ENCODE data around the gene RENBP. TPM values are rescaled to one million over a fixed set of nuclear protein-coding genes. Genes with fewer than 3 reads are reported as not detected.

Gene RENBP
- total RNA-seq, 1 experiment from 2014 or later: 7.1 TPM

DNA sequence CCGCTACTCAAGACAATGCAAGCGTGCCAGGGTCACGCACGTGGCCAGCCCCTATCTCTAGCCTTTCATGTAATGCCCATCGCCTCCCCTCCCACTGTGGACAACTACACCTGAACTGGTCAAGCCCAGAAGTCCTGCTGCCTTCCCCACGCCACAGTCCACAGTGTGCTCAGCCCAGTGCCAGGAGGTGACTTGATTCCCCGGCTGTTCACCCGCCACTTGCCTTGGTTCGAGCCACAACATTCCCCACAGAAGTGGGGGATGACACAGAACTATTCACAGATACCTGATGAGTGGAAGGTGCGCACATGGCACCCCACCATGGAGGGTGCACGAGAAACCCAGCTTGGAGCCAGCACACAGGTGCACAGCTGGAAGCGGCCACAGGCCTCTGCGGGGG lies 25.2 kb downstream of the RENBP start:
- Histone ChIP-seq H3K14ac (ENCODE audit: insufficient read depth, low read length) (no peak overlapping the region; the same call in 1 of the 2 replicates), H3K4me2 (ENCODE audit: insufficient read depth, insufficient read length, low read length) (no peak overlapping the region), H4K91ac (ENCODE audit: insufficient read length, low read depth, low read length) (no peak overlapping the region), H2BK12ac (ENCODE audit: insufficient read length, low read depth, low read length) (no peak overlapping the region), H3K79me1 (ENCODE audit: insufficient read depth, low read depth, low read length, poor library complexity, severe bottlenecking) (no peaks in the 10 kb centered on the region), H3K4me1 (ENCODE audit: insufficient read depth, low read length) (no peaks in the 10 kb centered on the region), H3K27me3 (ENCODE audit: insufficient read depth, low read length) (no peaks in the 10 kb centered on the region), H2BK15ac (ENCODE audit: low read depth, low read length) (no peak overlapping the region), H3K23me2 (ENCODE audit: insufficient read length, low read depth, low read length, poor library complexity, severe bottlenecking) (peaks cover 3% of the 10 kb centered on the region), H3K9ac (ENCODE audit: extremely low read depth, insufficient read length, low read length) (no peak overlapping the region), H4K5ac (ENCODE audit: insufficient read length, low read depth, low read length) (no peak overlapping the region), H4K8ac (replicated peaks; ENCODE audit: insufficient read length, low read depth, low read length) (no peak overlapping the region), H2AFZ (ENCODE audit: low read length) (no peak overlapping the region), H2AK5ac (ENCODE audit: insufficient read length, low read length) (no peak overlapping the region), H3T11ph (ENCODE audit: low read length) (no peak overlapping the region), H2BK20ac (ENCODE audit: low read depth, low read length, poor library complexity, severe bottlenecking) (no peak overlapping the region), H2BK120ac (ENCODE audit: low read depth, low read length, poor library complexity, severe bottlenecking) (no peak overlapping the region), H3K56ac (ENCODE audit: insufficient read length, low read depth, low read length) (no peak overlapping the region), H3K4ac (ENCODE audit: low read depth, low read length) (no peak overlapping the region), H2BK5ac (ENCODE audit: insufficient read length, low read length) (no peak overlapping the region), H3K23ac (ENCODE audit: insufficient read length, low read depth, low read length) (no peak overlapping the region), H3K27ac (ENCODE audit: insufficient read length, low read depth, low read length) (no peak overlapping the region), H4K20me1 (ENCODE audit: control insufficient read depth, insufficient read depth, insufficient read length) (no peaks in the 10 kb centered on the region), H3K79me2 (ENCODE audit: insufficient read depth, low read length) (no peaks in the 10 kb centered on the region), H3K9me3 (ENCODE audit: control insufficient read depth, low read depth, low read length) (peaks cover 25% of the 10 kb centered on the region), H3K18ac (ENCODE audit: insufficient read length, low read depth, low read length) (no peak overlapping the region)
- H3K4me1 Mint-ChIP-seq: peaks cover 7 to 8% of the 10 kb centered on the region in 2 experiments; a peak in 2 of 4 replicates
- no peak overlapping the region for H3K4me3 Mint-ChIP-seq
- no CpG with 5 or more reads among the region's 13 CpGs for WGBS (ENCODE audit: extremely low coverage, insufficient read length, low lambda C conversion rate)
- H3K9me3 Mint-ChIP-seq: peaks cover 64 to 78% of the 10 kb centered on the region in 2 experiments
- no peak for DNase-seq
- no peak overlapping the region for H3K27ac Mint-ChIP-seq
- TF ChIP-seq, protein P1, sequence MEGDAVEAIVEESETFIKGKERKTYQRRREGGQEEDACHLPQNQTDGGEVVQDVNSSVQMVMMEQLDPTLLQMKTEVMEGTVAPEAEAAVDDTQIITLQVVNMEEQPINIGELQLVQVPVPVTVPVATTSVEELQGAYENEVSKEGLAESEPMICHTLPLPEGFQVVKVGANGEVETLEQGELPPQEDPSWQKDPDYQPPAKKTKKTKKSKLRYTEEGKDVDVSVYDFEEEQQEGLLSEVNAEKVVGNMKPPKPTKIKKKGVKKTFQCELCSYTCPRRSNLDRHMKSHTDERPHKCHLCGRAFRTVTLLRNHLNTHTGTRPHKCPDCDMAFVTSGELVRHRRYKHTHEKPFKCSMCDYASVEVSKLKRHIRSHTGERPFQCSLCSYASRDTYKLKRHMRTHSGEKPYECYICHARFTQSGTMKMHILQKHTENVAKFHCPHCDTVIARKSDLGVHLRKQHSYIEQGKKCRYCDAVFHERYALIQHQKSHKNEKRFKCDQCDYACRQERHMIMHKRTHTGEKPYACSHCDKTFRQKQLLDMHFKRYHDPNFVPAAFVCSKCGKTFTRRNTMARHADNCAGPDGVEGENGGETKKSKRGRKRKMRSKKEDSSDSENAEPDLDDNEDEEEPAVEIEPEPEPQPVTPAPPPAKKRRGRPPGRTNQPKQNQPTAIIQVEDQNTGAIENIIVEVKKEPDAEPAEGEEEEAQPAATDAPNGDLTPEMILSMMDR (conservative IDR thresholded peaks at IDR 0.05): no peak
- no peaks in the 10 kb centered on the region; the same call in none of the 2 replicates for H3K27me3 Mint-ChIP-seq (ENCODE audit: low read depth)
- peaks cover 18 to 41% (median 25%) of the 10 kb centered on the region in 3 experiments for H3K36me3 Mint-ChIP-seq (ENCODE audit: insufficient read depth in 1 of 3, low read depth in 3 of 3)
